Neuron (in vitro differentiated cells): Measurements from ENCODE around the gene SORBS2.
A peak's percentile ranks its signal among the peaks of the same experiment; 100 is the strongest.

Experiments used
- H2AFZ ChIP-seq: one replicate; pipeline ENCODE4 v1.6.1; 2013; ENCODE audit warnings: low read depth, mild to moderate bottlenecking, inconsistent platforms, low read length, moderate library complexity
- H3K27me3 ChIP-seq: one replicate; pipeline ENCODE4 v1.6.1; 2013; ENCODE audit warnings: low read length; ENCODE audit not compliant: insufficient read depth
- H3K36me3 ChIP-seq: one replicate; pipeline ENCODE4 v1.6.1; 2013; ENCODE audit warnings: low read length; ENCODE audit not compliant: insufficient read depth
- H3K4me1 ChIP-seq: one replicate; pipeline ENCODE4 v1.6.1; 2013; ENCODE audit warnings: low read length; ENCODE audit not compliant: insufficient read depth
- H3K4me3 ChIP-seq: 2 replicates; pipeline ENCODE4 v1.5.1; 2013; ENCODE audit warnings: mild to moderate bottlenecking, low read length, moderate library complexity
- H3K9me3 ChIP-seq: one replicate; pipeline ENCODE4 v1.6.1; 2013; ENCODE audit warnings: low read length

SORBS2 gene

DNA sequence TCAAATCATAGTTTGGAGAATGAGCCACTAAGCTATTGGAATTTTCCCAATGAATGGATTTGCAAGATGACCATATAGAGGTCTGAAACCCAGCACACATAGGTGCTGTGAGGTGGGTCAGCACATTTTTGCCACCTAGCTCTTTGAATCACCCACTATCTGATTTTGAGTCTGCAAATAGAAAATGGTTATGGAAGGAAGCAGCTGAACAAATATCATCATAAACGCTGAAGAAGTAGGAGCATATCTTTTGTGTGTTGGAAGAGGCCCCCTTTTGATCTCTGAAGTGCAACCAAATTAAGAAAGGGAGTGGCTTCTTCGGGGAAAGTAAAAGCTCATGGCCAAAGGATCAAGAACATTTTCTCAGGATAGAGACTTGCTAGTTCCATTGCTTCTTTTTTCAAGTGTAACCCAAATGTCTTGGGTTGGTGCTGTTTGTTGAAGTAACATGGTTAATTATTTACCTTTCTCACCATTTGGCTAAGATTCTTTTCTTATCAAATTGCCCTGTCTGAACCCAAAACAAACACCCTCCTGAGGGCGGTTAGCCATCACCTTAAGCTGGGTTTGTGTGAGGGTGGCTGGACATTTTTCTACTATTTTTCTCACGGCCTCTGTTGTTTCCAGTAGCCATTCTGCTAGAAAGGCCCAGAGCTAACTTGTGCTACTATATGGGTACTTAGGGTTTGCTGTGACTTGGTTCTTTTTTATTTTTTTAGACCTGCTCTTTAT, 18.4 kb upstream of the SORBS2 start:
- Histone ChIP-seq H3K9me3 (no peaks in the 10 kb centered on the region), H2AFZ (no peak overlapping the region), H3K27me3 (no peaks in the 10 kb centered on the region), H3K4me3 (no peak overlapping the region), H3K4me1 (peaks cover 2% of the 10 kb centered on the region), H3K36me3 (no peaks in the 10 kb centered on the region)

GRCh38 chr4:185826381-185826780, 14.4 kb upstream of the SORBS2 start:
- H3K27me3 ChIP-seq: no peaks in the 10 kb centered on the region
- no peak overlapping the region for H2AFZ ChIP-seq
- H3K4me3 ChIP-seq: no peak overlapping the region
- no peaks in the 10 kb centered on the region for H3K9me3 ChIP-seq
- H3K4me1 ChIP-seq: no peaks in the 10 kb centered on the region
- no peaks in the 10 kb centered on the region for H3K36me3 ChIP-seq

GRCh38 chr4:185825737-185826136, 13.7 kb upstream of the SORBS2 start:
- no peaks in the 10 kb centered on the region for H3K9me3 ChIP-seq
- no peaks in the 10 kb centered on the region for H3K4me1 ChIP-seq
- H3K36me3 ChIP-seq: no peaks in the 10 kb centered on the region
- no peak overlapping the region for H3K4me3 ChIP-seq
- H3K27me3 ChIP-seq: no peaks in the 10 kb centered on the region
- no peak overlapping the region for H2AFZ ChIP-seq

- Histone ChIP-seq H2AFZ (no peak overlapping the region), H3K9me3 (no peaks in the 10 kb centered on the region), H3K27me3 (no peaks in the 10 kb centered on the region), H3K36me3 (no peaks in the 10 kb centered on the region), H3K4me3 (no peak overlapping the region), H3K4me1 (no peaks in the 10 kb centered on the region)
These were observed 10.8 kb upstream of the SORBS2 start for GRCh38 chr4:185822791-185823190.

DNA sequence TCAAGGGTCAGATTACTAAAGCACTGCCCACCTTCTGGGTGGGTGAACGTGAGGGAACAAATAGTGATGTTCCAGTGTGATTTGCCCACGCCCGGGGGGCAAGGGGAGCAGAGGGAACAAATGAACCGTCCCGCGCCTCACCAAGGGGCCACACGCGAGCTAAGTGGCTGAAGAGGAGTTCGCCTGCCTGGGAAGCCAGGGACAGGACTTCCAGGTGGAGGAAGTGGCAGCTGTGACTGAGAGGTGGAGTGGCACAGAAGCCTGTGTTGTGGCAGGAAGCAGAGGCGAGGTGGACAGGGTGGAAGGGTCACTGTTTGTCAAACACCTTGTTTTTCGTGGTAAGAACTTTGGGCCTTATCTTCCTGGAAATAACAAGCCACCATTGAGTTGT, 9.0 kb upstream of the SORBS2 start:
- no peaks in the 10 kb centered on the region for H3K27me3 ChIP-seq
- H2AFZ ChIP-seq: no peak overlapping the region
- H3K4me3 ChIP-seq: no peak overlapping the region
- no peaks in the 10 kb centered on the region for H3K9me3 ChIP-seq
- peaks cover 3% of the 10 kb centered on the region for H3K4me1 ChIP-seq
- H3K36me3 ChIP-seq: no peaks in the 10 kb centered on the region

- no peaks in the 10 kb centered on the region for H3K27me3 ChIP-seq
- no peaks in the 10 kb centered on the region for H3K9me3 ChIP-seq
- H3K4me1 ChIP-seq: peaks cover 3% of the 10 kb centered on the region
- no peaks in the 10 kb centered on the region for H3K36me3 ChIP-seq
- no peak overlapping the region for H3K4me3 ChIP-seq
- no peak overlapping the region for H2AFZ ChIP-seq
These were observed 8.4 kb upstream of the SORBS2 start for GRCh38 chr4:185820146-185821028.

DNA sequence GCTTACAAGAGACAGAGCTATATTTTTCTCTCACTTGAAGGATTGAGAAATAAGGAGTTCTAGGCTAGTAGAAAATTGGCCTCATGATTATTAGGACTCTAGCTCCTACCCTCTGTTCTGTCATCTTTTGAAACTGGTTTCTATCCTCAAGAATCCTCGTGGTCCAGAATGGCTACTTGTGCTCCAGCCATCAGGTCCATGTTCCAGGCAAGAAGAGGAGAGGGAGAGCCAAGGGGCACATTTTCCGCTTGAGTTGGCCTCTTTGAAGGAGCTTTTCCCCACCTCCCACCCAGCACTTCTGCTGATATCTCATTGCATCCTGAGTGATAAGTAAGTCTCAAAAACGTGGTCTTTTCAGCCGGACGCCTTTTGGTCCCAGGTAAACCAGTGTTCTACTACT, 7.2 kb upstream of the SORBS2 start:
- H3K27me3 ChIP-seq: no peaks in the 10 kb centered on the region
- H3K36me3 ChIP-seq: no peaks in the 10 kb centered on the region

DNA sequence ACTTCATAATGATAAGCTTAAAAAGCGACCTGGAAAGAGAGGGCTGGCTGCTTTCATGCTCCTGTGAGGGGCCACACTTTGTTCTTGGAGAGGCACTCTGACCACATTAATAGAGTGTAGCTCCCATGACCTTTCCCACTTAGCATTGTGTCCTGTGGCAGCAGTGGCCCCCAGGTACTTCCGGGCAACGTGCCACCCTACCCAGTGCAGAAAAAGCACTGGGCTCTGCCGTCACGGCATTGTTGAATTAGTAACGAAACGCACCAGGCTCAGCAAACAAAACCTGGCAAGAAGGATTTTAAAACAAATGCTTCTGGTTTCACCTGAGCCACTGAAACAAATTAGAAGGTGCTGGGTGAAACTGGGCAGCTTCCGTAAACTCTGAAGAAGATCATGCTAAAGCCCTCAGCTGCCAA, 5.4 kb upstream of the SORBS2 start:
- no peak overlapping the region for H3K4me3 ChIP-seq
- H3K4me1 ChIP-seq: peaks cover 8% of the 10 kb centered on the region
- H3K9me3 ChIP-seq: no peaks in the 10 kb centered on the region
- H3K36me3 ChIP-seq: no peaks in the 10 kb centered on the region
- H3K27me3 ChIP-seq: no peaks in the 10 kb centered on the region
- no peak overlapping the region for H2AFZ ChIP-seq

More for the DNA sequence above, 7.2 kb upstream of the SORBS2 start:
- Histone ChIP-seq H3K9me3 (no peaks in the 10 kb centered on the region), H2AFZ (no peak overlapping the region), H3K4me1 (peaks cover 3% of the 10 kb centered on the region), H3K4me3 (no peak overlapping the region)

GRCh38 chr4:185813133-185813532, 1.1 kb upstream of the SORBS2 start:
- H3K27me3 ChIP-seq: no peaks in the 10 kb centered on the region
- no peak overlapping the region for H3K4me3 ChIP-seq
- H3K36me3 ChIP-seq: no peaks in the 10 kb centered on the region
- H3K4me1 ChIP-seq: peaks cover 35% of the 10 kb centered on the region
- H3K9me3 ChIP-seq: no peaks in the 10 kb centered on the region
- H2AFZ ChIP-seq: no peak overlapping the region

GRCh38 chr4:185810746-185811508, 1.1 kb downstream of the SORBS2 start:
- Histone ChIP-seq H2AFZ (peak overlapping the region; percentile 49), H3K4me1 (peaks cover 33% of the 10 kb centered on the region), H3K9me3 (peaks cover 3% of the 10 kb centered on the region), H3K4me3 (peak overlapping the region; percentile 78), H3K27me3 (no peaks in the 10 kb centered on the region), H3K36me3 (no peaks in the 10 kb centered on the region)

GRCh38 chr4:185809533-185810071, 2.4 kb downstream of the SORBS2 start:
- Histone ChIP-seq H3K27me3 (no peaks in the 10 kb centered on the region), H3K4me1 (peaks cover 33% of the 10 kb centered on the region), H3K36me3 (no peaks in the 10 kb centered on the region), H3K4me3 (peak overlapping the region; percentile 78), H3K9me3 (peaks cover 5% of the 10 kb centered on the region), H2AFZ (no peak overlapping the region)

DNA sequence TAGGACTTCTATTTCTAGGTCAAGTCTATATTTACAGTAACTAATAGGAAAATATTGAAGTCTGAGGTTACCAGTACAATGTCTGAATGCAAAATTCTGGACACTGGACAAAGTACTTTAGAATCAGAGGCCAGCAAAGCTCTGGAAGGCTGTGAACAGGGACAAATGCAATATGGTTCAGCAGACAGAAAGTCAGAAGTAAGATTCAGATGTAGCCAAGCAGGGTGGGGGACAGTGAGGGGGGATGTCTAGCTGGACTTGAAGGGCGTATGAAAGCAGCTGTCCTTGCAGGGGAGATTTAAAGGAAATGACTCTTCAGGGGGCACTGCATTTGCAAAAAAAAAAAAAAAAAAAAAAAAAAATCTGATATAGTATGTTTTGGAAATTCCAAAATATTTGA, 2.9 kb downstream of the SORBS2 start:
- H3K9me3 ChIP-seq: peaks cover 6% of the 10 kb centered on the region
- peak overlapping the region; percentile 78 for H3K4me3 ChIP-seq
- H2AFZ ChIP-seq: no peak overlapping the region
- no peaks in the 10 kb centered on the region for H3K36me3 ChIP-seq
- no peaks in the 10 kb centered on the region for H3K27me3 ChIP-seq
- H3K4me1 ChIP-seq: peaks cover 33% of the 10 kb centered on the region

DNA sequence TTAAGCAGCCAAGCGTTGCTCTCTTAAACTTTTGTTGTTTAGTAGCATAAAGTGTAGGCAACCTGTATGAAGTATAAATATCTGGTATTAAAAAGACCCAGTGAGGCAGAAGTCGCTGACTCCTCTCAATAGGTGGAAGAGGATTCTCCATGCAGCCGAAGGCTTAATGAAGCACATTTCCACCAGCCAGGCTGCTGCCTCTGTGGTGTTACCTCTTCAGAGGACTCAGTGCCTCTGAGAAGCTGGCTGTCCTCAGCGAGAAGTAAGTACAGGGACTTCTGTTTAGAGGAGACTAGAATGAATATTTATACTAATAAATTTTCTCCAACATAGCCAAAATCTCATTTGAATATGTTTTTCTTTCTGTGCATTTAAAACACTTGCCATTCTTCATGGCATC, 6.0 kb downstream of the SORBS2 start:
- Histone ChIP-seq H3K4me1 (peaks cover 21% of the 10 kb centered on the region), H3K9me3 (peaks cover 10% of the 10 kb centered on the region), H3K36me3 (no peaks in the 10 kb centered on the region), H2AFZ (no peak overlapping the region), H3K27me3 (no peaks in the 10 kb centered on the region), H3K4me3 (no peak overlapping the region)
